WERI-Rb-1 (cell line): Measurements from ENCODE around the gene TIAM1.

Experiments used
- DNase-seq: peaks from one replicate; pipeline ENCODE4 v3.0.0-alpha.2; 2020
- H3K27ac ChIP-seq: fragments of 250-450 bp; sonication (Bioruptor Pico); 2 replicates; pipeline ENCODE4 v1.5.1; 2020; ENCODE audit warnings: mild to moderate bottlenecking, moderate library complexity
- H3K27me3 ChIP-seq: fragments of 250-450 bp; sonication (Bioruptor Pico); 2 replicates; pipeline ENCODE4 v1.5.1; 2021; ENCODE audit warnings: mild to moderate bottlenecking, low read depth, moderate library complexity; ENCODE audit not compliant: insufficient read depth, severe bottlenecking
- H3K36me3 ChIP-seq: fragments of 250-450 bp; sonication (Bioruptor Pico); 2 replicates; pipeline ENCODE4 v1.5.1; 2020; ENCODE audit warnings: mild to moderate bottlenecking, moderate library complexity
- H3K4me3 ChIP-seq: 2 replicates; pipeline ENCODE4 v1.5.1; 2011; ENCODE audit warnings: low read depth, mild to moderate bottlenecking, control low read depth, low read length
- H3K9me3 ChIP-seq: fragments of 250-450 bp; sonication (Bioruptor Pico); 2 replicates; pipeline ENCODE4 v1.5.1; 2021; ENCODE audit warnings: mild to moderate bottlenecking, moderate library complexity; ENCODE audit not compliant: severe bottlenecking
- TF ChIP-seq, protein P1 (sequence below): IDR thresholded peaks from 2 replicates; pipeline ENCODE4 v1.5.1; 2011; ENCODE audit warnings: low read depth, mild to moderate bottlenecking, control low read depth, inconsistent platforms, low read length

Gene TIAM1

DNA sequence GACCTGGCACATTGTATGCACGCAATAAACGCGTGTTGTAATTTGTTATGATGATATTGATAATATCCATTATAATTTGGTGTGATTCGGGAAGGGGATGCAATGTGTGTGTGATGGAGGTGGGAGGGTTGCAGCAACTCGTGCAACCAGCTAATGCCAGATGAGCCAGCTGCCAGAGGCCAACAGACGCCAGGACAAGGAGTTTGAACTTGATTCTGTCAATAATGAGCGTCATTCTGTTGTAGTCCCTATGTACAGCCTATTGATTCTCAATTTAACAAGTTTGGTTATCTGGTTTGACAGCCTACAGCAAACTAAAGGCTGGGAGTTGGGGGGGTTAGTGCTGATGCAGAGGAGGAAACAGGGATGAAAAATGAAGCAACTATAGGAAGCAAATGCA lies 35.5 kb downstream of the TIAM1 start:
- no peaks in the 10 kb centered on the region for H3K36me3 ChIP-seq
- H3K27ac ChIP-seq: no peak overlapping the region
- TF ChIP-seq, protein P1, sequence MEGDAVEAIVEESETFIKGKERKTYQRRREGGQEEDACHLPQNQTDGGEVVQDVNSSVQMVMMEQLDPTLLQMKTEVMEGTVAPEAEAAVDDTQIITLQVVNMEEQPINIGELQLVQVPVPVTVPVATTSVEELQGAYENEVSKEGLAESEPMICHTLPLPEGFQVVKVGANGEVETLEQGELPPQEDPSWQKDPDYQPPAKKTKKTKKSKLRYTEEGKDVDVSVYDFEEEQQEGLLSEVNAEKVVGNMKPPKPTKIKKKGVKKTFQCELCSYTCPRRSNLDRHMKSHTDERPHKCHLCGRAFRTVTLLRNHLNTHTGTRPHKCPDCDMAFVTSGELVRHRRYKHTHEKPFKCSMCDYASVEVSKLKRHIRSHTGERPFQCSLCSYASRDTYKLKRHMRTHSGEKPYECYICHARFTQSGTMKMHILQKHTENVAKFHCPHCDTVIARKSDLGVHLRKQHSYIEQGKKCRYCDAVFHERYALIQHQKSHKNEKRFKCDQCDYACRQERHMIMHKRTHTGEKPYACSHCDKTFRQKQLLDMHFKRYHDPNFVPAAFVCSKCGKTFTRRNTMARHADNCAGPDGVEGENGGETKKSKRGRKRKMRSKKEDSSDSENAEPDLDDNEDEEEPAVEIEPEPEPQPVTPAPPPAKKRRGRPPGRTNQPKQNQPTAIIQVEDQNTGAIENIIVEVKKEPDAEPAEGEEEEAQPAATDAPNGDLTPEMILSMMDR: no peak
- H3K9me3 ChIP-seq: no peaks in the 10 kb centered on the region
- no peak overlapping the region for H3K4me3 ChIP-seq
- no peaks in the 10 kb centered on the region for H3K27me3 ChIP-seq
- DNase-seq: no peak

DNA sequence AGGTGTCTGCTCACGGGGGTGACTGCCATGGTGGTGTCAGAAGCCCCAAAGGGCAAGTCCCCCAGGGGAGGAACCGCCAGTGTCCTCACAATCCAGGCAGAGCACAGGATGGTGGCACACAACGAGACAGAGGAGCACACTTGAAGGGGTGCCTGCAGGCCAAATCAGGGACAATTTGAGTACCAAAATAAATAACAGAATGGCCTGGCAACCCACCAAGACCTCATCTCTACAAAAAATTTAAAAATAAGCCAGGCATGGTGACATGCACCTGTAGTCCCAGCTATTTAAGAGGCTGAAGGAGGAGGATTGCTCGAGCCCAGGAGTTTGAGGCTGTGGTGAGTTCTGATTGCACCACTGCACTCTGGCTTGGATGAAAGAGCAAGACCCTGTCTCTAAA lies 38.2 kb downstream of the TIAM1 start:
- no peaks in the 10 kb centered on the region for H3K36me3 ChIP-seq
- no peaks in the 10 kb centered on the region for H3K9me3 ChIP-seq
- H3K27ac ChIP-seq: no peak overlapping the region
- no peaks in the 10 kb centered on the region for H3K27me3 ChIP-seq
- H3K4me3 ChIP-seq: no peak overlapping the region
- DNase-seq: no peak
- TF ChIP-seq, protein P1: no peak

DNA sequence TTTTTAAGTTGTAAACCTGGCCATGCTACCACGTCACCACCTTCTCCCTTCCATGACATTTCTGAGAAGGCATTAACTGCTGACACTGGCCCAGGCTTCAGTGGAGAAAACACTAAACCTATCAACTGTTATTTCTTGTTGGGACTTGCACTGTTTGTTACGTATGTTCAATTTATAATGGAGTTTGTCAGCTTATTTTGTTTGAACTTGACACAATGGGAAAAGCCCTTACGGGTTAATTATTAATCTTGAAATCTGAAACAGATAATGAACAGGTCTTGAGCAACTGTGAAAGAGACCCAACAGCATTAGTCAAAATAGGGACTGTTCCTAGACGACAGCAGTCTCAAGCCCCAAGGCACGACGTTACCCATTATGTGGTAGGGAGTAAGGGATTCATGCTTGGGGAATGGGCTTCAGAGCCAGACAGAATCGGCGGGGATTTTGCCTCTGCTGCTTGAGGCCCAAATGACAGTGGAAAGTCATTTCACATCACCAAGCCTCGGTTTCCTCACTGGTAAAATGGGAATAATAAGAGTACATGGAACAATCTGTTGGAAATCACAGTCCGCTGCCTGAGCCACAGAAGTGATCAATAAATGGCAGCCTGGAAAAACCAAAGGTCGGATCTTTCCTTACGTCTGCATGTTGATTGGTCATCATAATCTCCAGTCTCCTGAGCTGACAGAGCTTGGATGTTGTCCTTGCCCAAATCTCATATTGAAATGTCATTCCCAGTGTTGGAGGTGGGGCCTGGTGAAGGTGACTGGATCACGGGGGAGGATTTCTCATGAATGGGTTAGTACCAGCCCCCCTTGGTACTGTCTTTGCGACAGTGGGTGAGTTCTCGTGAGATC lies 44.5 kb downstream of the TIAM1 start:
- Histone ChIP-seq H3K4me3 (no peak overlapping the region), H3K27ac (no peak overlapping the region), H3K9me3 (no peaks in the 10 kb centered on the region), H3K36me3 (no peaks in the 10 kb centered on the region), H3K27me3 (no peaks in the 10 kb centered on the region)
- TF ChIP-seq, protein P1: no peak
- no peak for DNase-seq

DNA sequence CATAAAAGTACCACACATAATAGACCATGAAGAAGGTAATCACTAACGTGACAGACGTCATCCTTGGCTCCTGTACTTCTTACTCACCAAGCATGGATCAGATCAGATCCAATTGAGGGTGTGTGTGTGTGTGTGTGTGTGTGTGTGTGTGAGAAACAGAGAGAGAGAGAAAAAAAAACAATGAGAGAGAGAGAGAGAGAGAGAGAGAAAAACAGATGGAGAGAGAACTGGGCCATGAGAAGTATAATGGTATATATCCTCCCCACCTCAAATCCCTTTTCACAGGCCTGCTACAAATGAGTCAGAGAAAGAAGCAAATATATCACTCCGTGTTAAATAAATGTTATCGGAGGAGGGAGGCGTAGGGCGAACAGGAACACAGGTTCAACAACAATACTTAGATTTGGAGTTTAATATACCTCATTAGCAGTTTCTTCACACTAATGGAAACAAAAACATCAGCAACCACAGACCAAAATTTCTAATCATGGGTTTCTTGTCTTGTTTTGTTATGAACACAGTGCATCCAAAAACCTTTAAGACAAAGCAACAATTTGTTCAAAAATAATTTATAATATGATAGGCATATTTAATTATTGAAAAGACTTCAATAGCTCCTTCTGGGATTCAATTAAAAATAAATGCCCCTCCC lies 45.3 kb downstream of the TIAM1 start:
- Histone ChIP-seq H3K27me3 (no peaks in the 10 kb centered on the region), H3K27ac (no peak overlapping the region), H3K4me3 (no peak overlapping the region), H3K36me3 (no peaks in the 10 kb centered on the region), H3K9me3 (no peaks in the 10 kb centered on the region)
- TF ChIP-seq, protein P1: no peak
- DNase-seq: no peak

DNA sequence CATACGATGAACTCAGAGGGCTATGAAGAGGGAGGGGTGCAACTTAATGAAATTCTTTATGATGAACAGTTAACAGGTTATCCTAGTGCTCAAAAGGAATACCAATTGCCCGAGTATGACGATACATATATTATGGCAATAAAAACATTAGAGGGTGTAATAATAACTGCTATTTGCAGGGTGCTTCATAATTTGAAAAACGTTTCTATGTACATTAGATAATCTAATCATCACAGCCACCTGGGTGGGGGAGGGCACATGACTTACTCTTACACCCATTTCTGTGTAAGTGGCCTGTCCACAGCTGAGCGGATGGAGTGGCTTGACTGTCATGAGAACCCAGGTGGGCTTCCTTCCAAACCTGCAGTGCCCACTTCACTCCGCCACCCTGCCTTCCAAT lies 46.3 kb downstream of the TIAM1 start:
- Histone ChIP-seq H3K4me3 (no peak overlapping the region), H3K27ac (no peak overlapping the region), H3K9me3 (no peaks in the 10 kb centered on the region), H3K27me3 (no peaks in the 10 kb centered on the region), H3K36me3 (no peaks in the 10 kb centered on the region)
- DNase-seq: no peak
- TF ChIP-seq, protein P1: no peak

DNA sequence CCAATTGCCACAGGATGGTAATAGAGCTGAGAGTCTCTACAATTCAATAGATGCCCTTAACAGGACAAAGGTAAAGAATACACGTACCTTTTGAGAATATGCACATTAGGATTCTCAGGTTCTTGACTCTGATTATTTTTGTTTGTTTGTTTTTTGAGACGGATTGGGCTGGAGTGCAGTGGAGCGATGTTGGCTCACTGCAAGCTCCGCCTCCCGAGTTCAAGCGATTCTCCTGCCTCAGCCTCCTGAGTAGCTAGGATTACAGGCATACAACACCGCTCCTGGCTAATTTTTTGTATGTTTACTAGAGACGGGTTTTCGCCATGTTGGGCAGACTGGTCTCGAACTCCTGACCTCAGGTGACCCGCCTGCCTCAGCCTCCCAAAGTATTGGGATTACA lies 48.4 kb downstream of the TIAM1 start:
- no peaks in the 10 kb centered on the region for H3K36me3 ChIP-seq
- no peak overlapping the region for H3K27ac ChIP-seq
- DNase-seq: no peak
- no peak overlapping the region for H3K4me3 ChIP-seq
- no peaks in the 10 kb centered on the region for H3K27me3 ChIP-seq
- TF ChIP-seq, protein P1: no peak
- H3K9me3 ChIP-seq: no peaks in the 10 kb centered on the region
